NCI-H1092 treated with DMSO at 0.1 percent for 48 hours (cell line): ENCODE results near the gene TMEM59.
"Not testable (repeated sequence)": the region's sequence is repeated elsewhere in the genome, so short reads cannot be mapped to it uniquely, and the experiment has no call there.

Experiments
- DNase-seq: peaks from one replicate; lab custom pipeline; 2025; lab: John Stamatoyannopoulos, UW

The TMEM59 gene

GRCh38 chr1:54013393-54014008, 39.5 kb downstream of the TMEM59 start:
- no peak for DNase-seq

- DNase-seq = no peak
These were observed 40.1 kb downstream of the TMEM59 start for GRCh38 chr1:54012863-54013262.

GRCh38 chr1:54012008-54012325, 41.0 kb downstream of the TMEM59 start:
- no peak for DNase-seq

GRCh38 chr1:54011316-54012007, 41.5 kb downstream of the TMEM59 start:
- no peak for DNase-seq

- DNase-seq = no peak
These were observed 42.4 kb downstream of the TMEM59 start for GRCh38 chr1:54010415-54011117.

- no peak for DNase-seq
These were observed 43.6 kb downstream of the TMEM59 start for GRCh38 chr1:54009406-54009805.

- DNase-seq = no peak
These were observed 44.1 kb downstream of the TMEM59 start for GRCh38 chr1:54008876-54009275.

- DNase-seq = no peak
These were observed 45.4 kb downstream of the TMEM59 start for GRCh38 chr1:54007613-54008012.

- no peak for DNase-seq
These were observed 46.5 kb downstream of the TMEM59 start for GRCh38 chr1:54006508-54006907.

GRCh38 chr1:54004481-54005049, 48.4 kb downstream of the TMEM59 start:
- no peak for DNase-seq

GRCh38 chr1:54003750-54004480, 49.1 kb downstream of the TMEM59 start:
- not testable (repeated sequence) for DNase-seq

- DNase-seq = no peak
These were observed 49.8 kb downstream of the TMEM59 start for GRCh38 chr1:54003249-54003646.

GRCh38 chr1:54002544-54003248, 50.3 kb downstream of the TMEM59 start:
- no peak for DNase-seq

GRCh38 chr1:54001591-54001990, 51.4 kb downstream of the TMEM59 start:
- DNase-seq = peak; percentile 60

- no peak for DNase-seq
These were observed 53.1 kb downstream of the TMEM59 start for GRCh38 chr1:53999920-54000319.

GRCh38 chr1:53998223-53998622, 54.8 kb downstream of the TMEM59 start:
- DNase-seq = no peak

- DNase-seq = no peak
These were observed 57.3 kb downstream of the TMEM59 start for GRCh38 chr1:53995683-53996082.

- DNase-seq = not testable (repeated sequence)
These were observed 58.5 kb downstream of the TMEM59 start for GRCh38 chr1:53994516-53994915.

GRCh38 chr1:53992085-53992874, 60.7 kb downstream of the TMEM59 start:
- DNase-seq = no peak

- DNase-seq = no peak
These were observed 65.1 kb downstream of the TMEM59 start for GRCh38 chr1:53987880-53988279.

- no peak for DNase-seq
These were observed 66.5 kb downstream of the TMEM59 start for GRCh38 chr1:53986458-53986857.
